Measurements from ENCODE around the gene TNNC1.

TNNC1 gene

GRCh38 chr3:52479037-52479876 lies 25.4 kb upstream of the TNNC1 start:
- H3K27me3 Mint-ChIP-seq (ENCODE audit: low read depth), result no peaks in the 10 kb centered on the region
- no peaks in the 10 kb centered on the region for H3K9me3 Mint-ChIP-seq
- H3K4me3 Mint-ChIP-seq, result no peak overlapping the region
- H3K36me3 Mint-ChIP-seq (ENCODE audit: low read depth), result peaks cover 37% of the 10 kb centered on the region
- H3K4me1 Mint-ChIP-seq (ENCODE audit: low read depth), result no peaks in the 10 kb centered on the region
- DNase-seq (ENCODE audit: low spot score), result no peak
- H3K27ac Mint-ChIP-seq, result no peak overlapping the region

- H3K27ac Mint-ChIP-seq, result no peak overlapping the region
- DNase-seq (ENCODE audit: low spot score), result no peak
- H3K4me1 Mint-ChIP-seq (ENCODE audit: low read depth), result no peaks in the 10 kb centered on the region
- H3K9me3 Mint-ChIP-seq, result no peaks in the 10 kb centered on the region
- H3K27me3 Mint-ChIP-seq (ENCODE audit: low read depth), result no peaks in the 10 kb centered on the region
- H3K4me3 Mint-ChIP-seq, result no peak overlapping the region
- H3K36me3 Mint-ChIP-seq (ENCODE audit: low read depth), result peaks cover 46% of the 10 kb centered on the region
Observed at GRCh38 chr3:52477796-52478095, 23.9 kb upstream of the TNNC1 start.

GRCh38 chr3:52477076-52477795 lies 23.4 kb upstream of the TNNC1 start:
- Mint-ChIP-seq H3K36me3 (ENCODE audit: low read depth) (peaks cover 48% of the 10 kb centered on the region), H3K27me3 (ENCODE audit: low read depth) (no peaks in the 10 kb centered on the region), H3K9me3 (no peaks in the 10 kb centered on the region), H3K27ac (no peak overlapping the region), H3K4me3 (no peak overlapping the region), H3K4me1 (ENCODE audit: low read depth) (no peaks in the 10 kb centered on the region)
- no peak for DNase-seq (ENCODE audit: low spot score)

- DNase-seq (ENCODE audit: low spot score), result no peak
- Mint-ChIP-seq H3K27ac (no peak overlapping the region), H3K9me3 (no peaks in the 10 kb centered on the region), H3K27me3 (ENCODE audit: low read depth) (no peaks in the 10 kb centered on the region), H3K36me3 (ENCODE audit: low read depth) (peaks cover 34% of the 10 kb centered on the region), H3K4me1 (ENCODE audit: low read depth) (no peaks in the 10 kb centered on the region), H3K4me3 (no peak overlapping the region)
Observed at GRCh38 chr3:52473026-52473425, 19.2 kb upstream of the TNNC1 start.

DNA sequence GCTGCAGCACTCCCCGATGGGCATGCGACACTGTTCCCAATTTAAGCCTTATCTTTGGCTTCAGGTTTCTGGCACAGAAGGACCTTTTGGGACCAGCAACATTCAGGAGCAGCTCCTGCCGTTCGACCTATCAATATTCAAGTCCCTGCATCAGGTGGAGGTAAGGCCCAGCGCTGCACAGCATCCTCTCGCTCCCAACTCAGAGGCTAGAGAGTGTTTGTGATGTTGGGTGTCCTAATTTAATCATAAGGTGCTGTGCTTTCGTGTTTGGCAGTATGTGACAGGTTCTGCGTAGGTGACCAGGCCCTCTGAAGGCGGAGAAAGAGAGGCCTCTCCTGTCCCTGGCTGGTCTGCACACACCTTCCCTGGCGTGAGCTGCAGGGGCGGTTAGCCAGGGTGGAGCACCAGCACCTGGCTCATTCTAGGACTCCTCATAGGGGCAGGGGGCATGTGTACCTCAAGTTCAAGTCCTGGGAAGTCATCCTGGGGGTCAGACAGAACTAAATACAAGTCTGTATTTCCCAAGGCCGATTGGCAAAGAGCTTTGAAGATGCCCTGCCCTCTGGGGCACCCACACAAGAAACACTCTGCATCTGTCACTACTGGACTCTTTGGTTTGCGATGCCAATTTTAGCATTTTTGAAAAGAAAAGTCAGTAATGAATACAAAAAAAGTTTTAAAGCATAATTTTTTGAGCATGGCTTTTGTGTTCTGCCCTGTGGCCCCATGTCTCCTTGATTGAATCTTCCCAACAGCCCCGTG lies 18.6 kb upstream of the TNNC1 start:
- Mint-ChIP-seq H3K36me3 (ENCODE audit: low read depth) (peaks cover 33% of the 10 kb centered on the region), H3K9me3 (no peaks in the 10 kb centered on the region), H3K4me3 (no peak overlapping the region), H3K27ac (no peak overlapping the region), H3K4me1 (ENCODE audit: low read depth) (no peaks in the 10 kb centered on the region), H3K27me3 (ENCODE audit: low read depth) (no peaks in the 10 kb centered on the region)
- no peak for DNase-seq (ENCODE audit: low spot score)

- Mint-ChIP-seq H3K9me3 (no peaks in the 10 kb centered on the region), H3K27me3 (ENCODE audit: low read depth) (no peaks in the 10 kb centered on the region), H3K4me3 (no peak overlapping the region), H3K27ac (no peak overlapping the region), H3K4me1 (ENCODE audit: low read depth) (no peaks in the 10 kb centered on the region), H3K36me3 (ENCODE audit: low read depth) (peaks cover 30% of the 10 kb centered on the region)
- no peak for DNase-seq (ENCODE audit: low spot score)
Observed at GRCh38 chr3:52471371-52472238, 17.8 kb upstream of the TNNC1 start.

- Mint-ChIP-seq H3K4me1 (ENCODE audit: low read depth) (no peaks in the 10 kb centered on the region), H3K36me3 (ENCODE audit: low read depth) (peaks cover 29% of the 10 kb centered on the region), H3K9me3 (no peaks in the 10 kb centered on the region), H3K27ac (no peak overlapping the region), H3K27me3 (ENCODE audit: low read depth) (no peaks in the 10 kb centered on the region), H3K4me3 (no peak overlapping the region)
- DNase-seq (ENCODE audit: low spot score), result no peak
Observed at GRCh38 chr3:52470920-52471319, 17.1 kb upstream of the TNNC1 start.

- no peak for DNase-seq (ENCODE audit: low spot score)
- Mint-ChIP-seq H3K27ac (peak overlapping the region; percentile 60), H3K4me3 (no peak overlapping the region), H3K36me3 (ENCODE audit: low read depth) (peaks cover 24% of the 10 kb centered on the region), H3K4me1 (ENCODE audit: low read depth) (no peaks in the 10 kb centered on the region), H3K27me3 (ENCODE audit: low read depth) (no peaks in the 10 kb centered on the region), H3K9me3 (no peaks in the 10 kb centered on the region)
Observed at GRCh38 chr3:52469001-52469400, 15.2 kb upstream of the TNNC1 start.

GRCh38 chr3:52468336-52468735 lies 14.5 kb upstream of the TNNC1 start:
- Mint-ChIP-seq H3K9me3 (no peaks in the 10 kb centered on the region), H3K4me1 (ENCODE audit: low read depth) (no peaks in the 10 kb centered on the region), H3K4me3 (no peak overlapping the region), H3K27me3 (ENCODE audit: low read depth) (no peaks in the 10 kb centered on the region), H3K27ac (no peak overlapping the region), H3K36me3 (ENCODE audit: low read depth) (peaks cover 20% of the 10 kb centered on the region)
- no peak for DNase-seq (ENCODE audit: low spot score)

DNA sequence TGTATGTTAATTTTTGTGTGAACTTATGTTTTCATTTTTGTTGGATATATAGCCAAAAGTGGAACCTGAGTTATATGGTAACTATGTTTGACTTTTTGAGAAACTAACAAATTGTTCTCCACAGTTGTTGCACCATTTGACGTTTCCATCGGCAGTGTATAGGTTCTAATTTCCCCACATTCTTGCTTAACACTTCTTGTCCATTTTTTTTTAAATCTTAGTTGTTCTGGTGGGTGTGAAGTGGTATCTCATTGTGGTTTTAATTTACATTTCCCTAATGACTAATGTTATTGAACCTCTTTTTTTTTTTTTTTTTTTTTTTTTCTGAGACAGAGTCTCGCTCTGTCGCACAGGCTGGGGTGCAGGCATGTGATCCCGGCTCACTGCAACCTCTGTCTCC lies 9.6 kb upstream of the TNNC1 start:
- H3K27ac Mint-ChIP-seq, result no peak overlapping the region
- H3K4me3 Mint-ChIP-seq, result no peak overlapping the region
- no peaks in the 10 kb centered on the region for H3K9me3 Mint-ChIP-seq
- H3K36me3 Mint-ChIP-seq (ENCODE audit: low read depth), result peaks cover 23% of the 10 kb centered on the region
- H3K27me3 Mint-ChIP-seq (ENCODE audit: low read depth), result no peaks in the 10 kb centered on the region
- peaks cover 4% of the 10 kb centered on the region for H3K4me1 Mint-ChIP-seq (ENCODE audit: low read depth)
- DNase-seq (ENCODE audit: low spot score), result no peak

DNA sequence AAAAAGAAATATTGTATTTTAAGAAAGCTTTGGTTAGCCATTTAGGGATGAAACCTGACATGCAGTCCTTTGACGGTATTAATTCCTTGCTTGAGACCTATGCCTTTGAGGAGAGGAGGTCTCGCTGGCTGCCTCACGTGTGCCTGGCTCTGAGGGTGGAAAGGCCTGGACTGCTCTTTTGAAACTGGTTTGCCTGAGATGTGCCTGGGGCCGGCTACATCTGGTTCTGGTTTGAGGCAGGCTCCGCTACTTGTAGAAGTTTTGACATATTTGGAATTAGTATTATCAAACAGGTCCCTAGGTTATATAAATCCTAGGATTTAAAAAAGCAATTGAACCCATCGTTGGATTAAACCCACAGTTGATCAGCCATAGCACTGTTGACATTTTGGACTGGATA lies 8.0 kb upstream of the TNNC1 start:
- H3K9me3 Mint-ChIP-seq, result no peaks in the 10 kb centered on the region
- H3K4me3 Mint-ChIP-seq, result no peak overlapping the region
- DNase-seq (ENCODE audit: low spot score), result no peak
- peaks cover 34% of the 10 kb centered on the region for H3K36me3 Mint-ChIP-seq (ENCODE audit: low read depth)
- H3K27me3 Mint-ChIP-seq (ENCODE audit: low read depth), result no peaks in the 10 kb centered on the region
- peaks cover 10% of the 10 kb centered on the region for H3K4me1 Mint-ChIP-seq (ENCODE audit: low read depth)
- no peak overlapping the region for H3K27ac Mint-ChIP-seq

DNA sequence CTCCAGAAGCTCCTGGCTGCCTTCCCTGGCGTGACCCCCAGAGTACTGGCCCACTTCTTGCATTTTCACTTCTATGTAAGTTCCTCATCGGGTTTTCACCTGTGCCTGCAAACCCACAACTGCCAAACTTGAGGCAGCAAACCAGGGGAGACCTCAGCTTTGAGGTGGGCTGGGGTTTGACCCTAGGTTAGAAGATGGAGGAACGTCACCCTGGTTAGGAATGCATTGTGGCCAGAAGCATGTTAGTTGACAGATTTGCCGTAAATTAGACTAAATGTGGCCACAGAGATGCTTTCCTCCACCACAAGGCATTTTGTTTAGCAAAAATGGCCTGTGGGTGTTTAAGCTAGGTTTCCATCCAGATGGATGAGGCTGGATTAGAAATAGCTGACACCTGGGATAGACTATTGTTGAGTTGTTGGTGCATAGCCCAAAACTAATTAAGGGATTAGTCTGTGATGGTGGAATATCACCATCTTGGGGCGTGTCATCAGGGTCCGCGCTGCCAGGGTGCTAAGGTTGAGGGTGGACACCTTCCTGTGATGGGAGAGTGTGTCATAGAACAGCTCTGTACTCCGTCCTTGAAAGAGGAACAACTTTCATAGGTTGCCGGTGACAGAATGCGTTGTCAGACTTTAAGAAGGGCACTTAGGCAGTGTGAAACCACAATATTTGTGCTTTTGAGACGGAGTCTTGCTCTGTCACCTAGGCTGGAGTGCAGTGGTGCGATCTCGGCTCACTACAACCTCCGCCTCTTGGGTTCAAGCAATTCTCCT lies 5.1 kb upstream of the TNNC1 start:
- Mint-ChIP-seq H3K27ac (no peak overlapping the region), H3K36me3 (ENCODE audit: low read depth) (peaks cover 28% of the 10 kb centered on the region), H3K27me3 (ENCODE audit: low read depth) (no peaks in the 10 kb centered on the region), H3K4me1 (ENCODE audit: low read depth) (peaks cover 28% of the 10 kb centered on the region), H3K4me3 (no peak overlapping the region), H3K9me3 (no peaks in the 10 kb centered on the region)
- DNase-seq (ENCODE audit: low spot score), result no peak
